ENCODE results near the gene MISP3. TPM values are rescaled to one million over a fixed set of nuclear protein-coding genes. Genes with fewer than 3 reads are reported as not detected.
A peak's percentile ranks its signal among the peaks of the same experiment; 100 is the strongest.

MISP3 gene
- total and polyA plus RNA-seq, 2 of the 8 experiments (the other 6 are each of a cell fraction or from before 2014, with no cell fraction given), result 0.74 to 1.4 TPM

DNA sequence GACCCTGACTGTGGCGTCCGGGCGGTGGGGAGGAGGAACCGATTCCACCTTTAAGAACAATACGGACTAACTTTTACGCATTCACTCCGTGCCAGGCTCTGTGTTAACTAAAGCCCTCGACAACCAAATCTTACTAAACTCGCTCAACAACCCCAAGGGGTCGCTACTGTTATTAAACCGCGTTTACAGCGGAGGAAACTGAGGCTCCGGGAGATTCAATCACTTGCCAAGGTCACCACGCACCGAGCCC lies 16.8 kb downstream of the MISP3 start (continued):
- TF ChIP-seq, protein P1, sequence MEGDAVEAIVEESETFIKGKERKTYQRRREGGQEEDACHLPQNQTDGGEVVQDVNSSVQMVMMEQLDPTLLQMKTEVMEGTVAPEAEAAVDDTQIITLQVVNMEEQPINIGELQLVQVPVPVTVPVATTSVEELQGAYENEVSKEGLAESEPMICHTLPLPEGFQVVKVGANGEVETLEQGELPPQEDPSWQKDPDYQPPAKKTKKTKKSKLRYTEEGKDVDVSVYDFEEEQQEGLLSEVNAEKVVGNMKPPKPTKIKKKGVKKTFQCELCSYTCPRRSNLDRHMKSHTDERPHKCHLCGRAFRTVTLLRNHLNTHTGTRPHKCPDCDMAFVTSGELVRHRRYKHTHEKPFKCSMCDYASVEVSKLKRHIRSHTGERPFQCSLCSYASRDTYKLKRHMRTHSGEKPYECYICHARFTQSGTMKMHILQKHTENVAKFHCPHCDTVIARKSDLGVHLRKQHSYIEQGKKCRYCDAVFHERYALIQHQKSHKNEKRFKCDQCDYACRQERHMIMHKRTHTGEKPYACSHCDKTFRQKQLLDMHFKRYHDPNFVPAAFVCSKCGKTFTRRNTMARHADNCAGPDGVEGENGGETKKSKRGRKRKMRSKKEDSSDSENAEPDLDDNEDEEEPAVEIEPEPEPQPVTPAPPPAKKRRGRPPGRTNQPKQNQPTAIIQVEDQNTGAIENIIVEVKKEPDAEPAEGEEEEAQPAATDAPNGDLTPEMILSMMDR (IDR thresholded peaks at IDR 0.05; ENCODE audit: control extremely low read depth in 1 of 3, insufficient read depth in 1 of 3, low read depth in 1 of 3, low read length in 3 of 3), result peak in 2 of 3 experiments; percentile 18 to 32; a peak in 2 of 4 replicates
- no peak for TF ChIP-seq CHD2 (IDR thresholded peaks at IDR 0.05; ENCODE audit: low read length)
- TF ChIP-seq NANOG (IDR thresholded peaks at IDR 0.05; ENCODE audit: insufficient read depth, low read depth, low read length, poor library complexity, severe bottlenecking), result no peak
- TF ChIP-seq NRF1 (IDR thresholded peaks at IDR 0.05; ENCODE audit: low read depth, low read length), result no peak
- TF ChIP-seq TEAD4 (IDR thresholded peaks at IDR 0.05; ENCODE audit: low read depth, low read length), result no peak
- TF ChIP-seq BCL11A (IDR thresholded peaks at IDR 0.05; ENCODE audit: low read depth in 2 of 2, low read length in 2 of 2), result no peak
- no peak for TF ChIP-seq GTF2F1 (IDR thresholded peaks at IDR 0.05; ENCODE audit: borderline replicate concordance, low read depth, low read length)
- TF ChIP-seq TBP (IDR thresholded peaks at IDR 0.05; ENCODE audit: low read depth, low read length), result no peak
- no peak for TF ChIP-seq TAF7 (optimal IDR thresholded peaks at IDR 0.05; ENCODE audit: borderline replicate concordance, low read depth, low read length)
